GM21390 (cell line): ENCODE data around the gene SUPV3L1.

Experiments used
- ATAC-seq: cut with Tn5 transposase; IDR thresholded peaks from one replicate; pipeline ENCODE4 v1.9.1; 2021; ENCODE audit not compliant: unreplicated experiment

Gene SUPV3L1

DNA sequence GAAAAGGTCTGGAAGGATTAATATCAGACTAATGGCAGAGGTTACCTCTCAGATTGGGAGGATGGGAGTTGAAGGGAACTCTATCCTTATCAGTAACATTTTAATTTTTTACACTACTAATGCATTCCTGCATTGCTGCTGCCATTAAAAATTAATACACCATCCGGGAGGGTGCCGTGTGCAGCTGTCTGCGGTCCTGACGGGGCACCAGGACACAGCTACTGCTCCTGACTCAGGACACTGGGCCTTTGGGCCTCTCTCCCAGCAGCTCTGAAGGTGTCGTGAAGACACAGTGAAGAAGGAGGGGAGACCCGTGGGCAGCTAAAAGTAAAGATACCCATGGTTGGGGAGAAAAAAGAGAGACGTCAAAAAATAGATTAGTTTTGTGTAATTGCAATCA is 74.8 kb downstream of the SUPV3L1 start:
- ATAC-seq = no peak
